SK-N-SH (cell line): ENCODE measurements around the gene KCND3. TPM values are rescaled to one million over a fixed set of nuclear protein-coding genes. Genes with fewer than 3 reads are reported as not detected.

Experiments
- CTCF ChIA-PET: fragments of 300-600, 350-600 bp; formaldehyde crosslinking; extraction: SDS; loops from one replicate; lab custom pipeline; 2021; lab: Yijun Ruan, JAX
- POLR2A ChIA-PET: fragments of 350-600 bp; sonication (Branson Sonifier 250); formaldehyde crosslinking; extraction: SDS; loops from one replicate; lab custom pipeline; 2020; ENCODE audit warnings: antibody characterized with exemption, inconsistent platforms; lab: Yijun Ruan, JAX
- DNase-seq: peaks from one replicate; pipeline ENCODE4 v3.0.0; 2012
- H2AFZ ChIP-seq: fragments of 200-600 bp; sonication (generic); 2 replicates; pipeline ENCODE4 v1.8.1; 2016; ENCODE audit warnings: antibody characterized with exemption, mild to moderate bottlenecking, low read depth
- H3F3A ChIP-seq: fragments of 200-600 bp; sonication (generic); replicated peaks from 2 replicates; pipeline ENCODE3; 2016; ENCODE audit warnings: antibody characterized with exemption, mild to moderate bottlenecking; ENCODE audit not compliant: insufficient read depth
- H3K27ac ChIP-seq, 2 experiments: fragments of 200-500 bp in 1 of 2; fragments of 200-600 bp in 1 of 2; sonication (Bioruptor generic) in 1 of 2; sonication (generic), shearing (Covaris generic) in 1 of 2; 2 replicates each; pipeline versions ENCODE4 v1.5.1 to v1.6.1; 2014 to 2016; ENCODE audit warnings: low read depth in 2 of 2, inconsistent platforms in 1 of 2, low read length in 1 of 2, mild to moderate bottlenecking in 1 of 2, mixed read lengths in 1 of 2
- H3K27me3 ChIP-seq: fragments of 200-600 bp; sonication (generic), shearing (Covaris generic); 2 replicates; pipeline ENCODE4 v1.6.1; 2016; ENCODE audit warnings: mixed run types; ENCODE audit not compliant: insufficient read depth
- H3K36me3 ChIP-seq, 2 experiments: fragments of 200-500 bp in 1 of 2; fragments of 200-600 bp in 1 of 2; sonication (Bioruptor generic) in 1 of 2; sonication (generic) in 1 of 2; replicated peaks in 1 of 2; 2 replicates each; pipeline versions ENCODE3 to v1.5.1; 2014 to 2016; ENCODE audit warnings: low read length in 1 of 2, mild to moderate bottlenecking in 1 of 2; ENCODE audit not compliant: insufficient read depth in 2 of 2, control insufficient read depth in 1 of 2
- H3K4me1 ChIP-seq, 2 experiments: fragments of 200-500 bp in 1 of 2; fragments of 200-600 bp in 1 of 2; sonication (Bioruptor generic) in 1 of 2; sonication (generic), shearing (Covaris generic) in 1 of 2; 2 replicates each; pipeline versions ENCODE4 v1.5.1 to v1.6.1; 2014 to 2016; ENCODE audit warnings: low read depth in 1 of 2, low read length in 1 of 2, mixed run types in 1 of 2; ENCODE audit not compliant: insufficient read depth in 2 of 2, control insufficient read depth in 1 of 2
- H3K4me2 ChIP-seq: fragments of 200-600 bp; sonication (generic), shearing (Covaris generic); 2 replicates; pipeline ENCODE4 v1.6.1; 2017; ENCODE audit warnings: mixed run types
- H3K4me3 ChIP-seq, 2 experiments: fragments of 200-500 bp in 1 of 2; fragments of 200-600 bp in 1 of 2; sonication (Bioruptor generic) in 1 of 2; sonication (generic), shearing (Covaris generic) in 1 of 2; 2 replicates each; pipeline versions ENCODE4 v1.5.1 to v1.8.1; 2014 to 2016; ENCODE audit warnings: low read depth in 2 of 2, inconsistent platforms in 1 of 2, low read length in 1 of 2, mild to moderate bottlenecking in 1 of 2, mixed read lengths in 1 of 2, moderate library complexity in 1 of 2
- H3K79me2 ChIP-seq: fragments of 200-600 bp; sonication (generic); 2 replicates; pipeline ENCODE4 v1.8.1; 2017; ENCODE audit warnings: mild to moderate bottlenecking; ENCODE audit not compliant: insufficient read depth
- H3K9ac ChIP-seq: fragments of 200-600 bp; sonication (generic); 2 replicates; pipeline ENCODE4 v1.6.1; 2017; ENCODE audit warnings: mixed run types
- H3K9me2 ChIP-seq: fragments of 200-600 bp; sonication (generic); 2 replicates; pipeline ENCODE4 v1.6.1; 2017; ENCODE audit warnings: mixed run types
- H3K9me3 ChIP-seq: fragments of 200-600 bp; sonication (generic); 2 replicates; pipeline ENCODE4 v1.6.1; 2017; ENCODE audit warnings: mixed run types, mild to moderate bottlenecking, moderate library complexity
- H4K20me1 ChIP-seq: fragments of 200-600 bp; sonication (generic); 2 replicates; pipeline ENCODE4 v1.6.1; 2017; ENCODE audit warnings: mild to moderate bottlenecking, mixed run types; ENCODE audit not compliant: insufficient read depth
- EP300 ChIP-seq, 2 experiments: IDR thresholded peaks; 2 replicates each; pipeline versions ENCODE4 v1.4.0 to v1.6.1; 2012; ENCODE audit warnings: borderline replicate concordance in 1 of 2, low read depth in 1 of 2, low read length in 1 of 2
- EZH2phosphoT487 ChIP-seq: fragments of 200-600 bp; sonication (generic); IDR thresholded peaks from 2 replicates; pipeline ENCODE4 v1.6.1; 2017; ENCODE audit warnings: low read depth, mixed run types, mild to moderate bottlenecking, antibody characterized with exemption, moderate library complexity, borderline replicate concordance
- FOSL2 ChIP-seq: IDR thresholded peaks from 2 replicates; pipeline ENCODE4 v1.4.0; 2012; ENCODE audit warnings: low read depth, mild to moderate bottlenecking, moderate library complexity, borderline replicate concordance
- FOXJ3 ChIP-seq: sonication (generic); formaldehyde crosslinking; IDR thresholded peaks from 2 replicates; pipeline ENCODE4 v1.5.1; 2020; ENCODE audit warnings: mild to moderate bottlenecking, missing genetic modification reagents
- FOXM1 ChIP-seq: IDR thresholded peaks from 2 replicates; pipeline ENCODE4 v1.4.0; 2012; ENCODE audit warnings: low read depth, mild to moderate bottlenecking
- GABPA ChIP-seq: IDR thresholded peaks from 2 replicates; pipeline ENCODE4 v1.4.0; 2012; ENCODE audit warnings: low read depth, mild to moderate bottlenecking
- IRF3 ChIP-seq: fragments of 150-350 bp; IDR thresholded peaks from 2 replicates; pipeline ENCODE4 v1.6.1; 2016; ENCODE audit warnings: mild to moderate bottlenecking, low read depth, low read length
- JUND ChIP-seq: IDR thresholded peaks from 2 replicates; pipeline ENCODE4 v1.4.0; 2012
- MEF2A ChIP-seq: IDR thresholded peaks from 2 replicates; pipeline ENCODE4 v1.4.0; 2012; ENCODE audit warnings: low read depth, borderline replicate concordance
- NRF1 ChIP-seq: IDR thresholded peaks from 2 replicates; pipeline ENCODE4 v1.6.1; 2012; ENCODE audit warnings: low read depth, mild to moderate bottlenecking, low read length
- PBX3 ChIP-seq: IDR thresholded peaks from 2 replicates; pipeline ENCODE4; 2012
- POLR2AphosphoS5 ChIP-seq: IDR thresholded peaks from 2 replicates; pipeline ENCODE4 v1.6.1; 2012; ENCODE audit warnings: low read depth, low read length
- REST ChIP-seq: IDR thresholded peaks from 2 replicates; pipeline ENCODE4 v1.6.1; 2012; ENCODE audit warnings: mild to moderate bottlenecking, low read depth, low read length, moderate library complexity
- SIN3A ChIP-seq: IDR thresholded peaks from 2 replicates; pipeline ENCODE4 v1.6.1; 2012; ENCODE audit warnings: low read depth, mild to moderate bottlenecking, low read length, moderate library complexity, borderline replicate concordance
- SMC3 ChIP-seq: IDR thresholded peaks from 2 replicates; pipeline ENCODE4 v1.6.1; 2012; ENCODE audit warnings: low read depth, low read length, improper control_type of control experiment
- TAF1 ChIP-seq: IDR thresholded peaks from 2 replicates; pipeline ENCODE4 v1.6.1; 2012; ENCODE audit warnings: low read depth, mild to moderate bottlenecking, low read length, moderate library complexity, borderline replicate concordance
- YY1 ChIP-seq: IDR thresholded peaks from 2 replicates; pipeline ENCODE4 v1.4.0; 2012; ENCODE audit warnings: low read depth, mild to moderate bottlenecking
- WGBS: methylation state at CpG from one replicate; pipeline ENCODE4 v1.1.6; 2017; ENCODE audit warnings: low lambda C conversion rate; 5-methylcytosine and 5-hydroxymethylcytosine counted together
- polyA plus RNA-seq, 3 experiments: library from polyadenylated mRNA; depleted of rRNA; stranded (reverse); fragments of >200 nt; gene quantifications; 2 replicates each; pipeline ENCODE4 v1.2.3, GENCODE V29; 2012

Gene KCND3
- polyA plus RNA-seq, 1 of the 3 experiments (the other 2 are of a cell fraction), result not detected

- TF ChIP-seq FOXM1, result no peak
These were observed 121.5 kb downstream of the KCND3 start (continued) for GRCh38 chr1:111867868-111868440.

GRCh38 chr1:111864862-111865261, 124.6 kb downstream of the KCND3 start:
- Histone ChIP-seq H3K9me2 (no peaks in the 10 kb centered on the region), H3K9ac (no peak overlapping the region), H3F3A (no peaks in the 10 kb centered on the region), H3K79me2 (no peaks in the 10 kb centered on the region), H4K20me1 (no peaks in the 10 kb centered on the region), H3K4me3 (no peak overlapping the region), H3K36me3 (no peaks in the 10 kb centered on the region), H3K27ac (no peak overlapping the region), H3K27me3 (no peaks in the 10 kb centered on the region), H2AFZ (no peak overlapping the region), H3K4me1 (peaks cover 0 to 3% of the 10 kb centered on the region in 2 experiments; a peak in 1 of 4 replicates), H3K4me2 (no peak overlapping the region), H3K9me3 (no peaks in the 10 kb centered on the region)
- WGBS, result 41% methylated on average over 3 of the region's 3 CpGs
- TF ChIP-seq PBX3 (no peak), REST (peak; percentile 87)
- ChIA-PET CTCF (interaction anchor here (0.7 to 2.1 kb wide), 2 partner anchors 19 to 125 kb away, joined by 3 to 5 read pairs; no protein-coding TSS in a partner anchor), POLR2A (no interaction called here)
- no peak for DNase-seq

- H3K4me3 ChIP-seq, result no peak overlapping the region
- no peak for TF ChIP-seq FOXJ3
- no peak for TF ChIP-seq PBX3
- no peak for TF ChIP-seq IRF3
- no peak for TF ChIP-seq POLR2AphosphoS5
- no peak for TF ChIP-seq MEF2A
- no peak for TF ChIP-seq SMC3
- TF ChIP-seq FOSL2, result no peak
- no peak for TF ChIP-seq TAF1
- TF ChIP-seq NRF1, result no peak
- TF ChIP-seq EP300 (IDR thresholded peaks at IDR 0.05; ENCODE audit: borderline replicate concordance in 1 of 2, low read depth in 1 of 2, low read length in 1 of 2), result no peak
- TF ChIP-seq GABPA, result no peak
- no peak for TF ChIP-seq EZH2phosphoT487
- TF ChIP-seq JUND, result no peak
- no peak for TF ChIP-seq YY1
- TF ChIP-seq SIN3A, result no peak
These were observed 126.1 kb downstream of the KCND3 start for GRCh38 chr1:111863401-111863800.

More at GRCh38 chr1:111863401-111863800, 126.1 kb downstream of the KCND3 start:
- WGBS, result 13% methylated on average over 3 of the region's 3 CpGs
- ChIA-PET CTCF (interaction anchor here (2.1 kb wide), 1 partner anchor 17 kb away, joined by 5 read pairs; no protein-coding TSS in a partner anchor), POLR2A (no interaction called here)
- peaks cover 0 to 3% of the 10 kb centered on the region in 2 experiments; a peak in 1 of 4 replicates for H3K4me1 ChIP-seq
- no peak overlapping the region for H3K27ac ChIP-seq
- H3K9me2 ChIP-seq, result no peaks in the 10 kb centered on the region
- no peaks in the 10 kb centered on the region for H3K9me3 ChIP-seq
- no peaks in the 10 kb centered on the region for H3F3A ChIP-seq
- H3K27me3 ChIP-seq, result no peaks in the 10 kb centered on the region
- no peaks in the 10 kb centered on the region for H3K36me3 ChIP-seq
- no peak for DNase-seq
- no peaks in the 10 kb centered on the region for H4K20me1 ChIP-seq
- H3K79me2 ChIP-seq, result no peaks in the 10 kb centered on the region
- H3K4me2 ChIP-seq, result no peak overlapping the region
- no peak overlapping the region for H3K9ac ChIP-seq
- no peak overlapping the region for H2AFZ ChIP-seq
